VCaP (cell line): ENCODE measurements around the gene TMEM94.
A peak's percentile ranks its signal among the peaks of the same experiment; 100 is the strongest.

ENCODE experiments used
- H3K27ac ChIP-seq: fragments of 450-650 bp; 2 replicates; pipeline ENCODE4 v1.5.1; 2017
- TF ChIP-seq, protein P1 (sequence below): fragments of 450-650 bp; conservative IDR thresholded peaks from 2 replicates; pipeline ENCODE4 v1.5.1; 2017; ENCODE audit warnings: mild to moderate bottlenecking, moderate library complexity

The TMEM94 gene

DNA sequence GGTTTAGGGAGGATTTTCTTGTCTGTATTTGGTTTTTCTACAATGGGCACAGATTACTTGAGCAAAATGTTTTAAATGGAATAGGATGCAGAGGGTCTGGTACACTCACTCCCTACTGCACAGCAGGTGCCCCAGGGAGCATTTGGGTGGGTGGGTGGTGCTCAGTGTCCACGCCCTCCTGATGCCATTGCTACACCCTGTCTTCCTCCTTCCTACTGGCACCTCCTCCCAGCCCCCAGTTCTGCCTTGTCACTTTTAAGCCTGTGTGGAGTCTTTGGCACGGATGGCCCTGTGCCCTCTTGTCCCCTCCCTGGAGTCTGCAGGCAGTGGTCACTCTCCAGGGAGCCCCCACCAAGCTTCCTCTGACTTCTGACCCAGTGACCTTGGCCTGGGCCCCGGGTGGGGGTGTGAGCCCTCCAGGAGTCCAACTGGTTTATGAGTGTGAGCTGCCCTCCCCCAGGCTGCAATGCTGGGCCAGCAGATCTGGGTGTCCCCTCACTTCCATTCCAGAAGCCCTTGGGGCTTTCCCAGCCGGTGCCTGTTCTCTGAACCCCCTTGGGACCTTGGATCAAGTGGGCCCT, 84.6 kb downstream of the TMEM94 start:
- TF ChIP-seq, protein P1, sequence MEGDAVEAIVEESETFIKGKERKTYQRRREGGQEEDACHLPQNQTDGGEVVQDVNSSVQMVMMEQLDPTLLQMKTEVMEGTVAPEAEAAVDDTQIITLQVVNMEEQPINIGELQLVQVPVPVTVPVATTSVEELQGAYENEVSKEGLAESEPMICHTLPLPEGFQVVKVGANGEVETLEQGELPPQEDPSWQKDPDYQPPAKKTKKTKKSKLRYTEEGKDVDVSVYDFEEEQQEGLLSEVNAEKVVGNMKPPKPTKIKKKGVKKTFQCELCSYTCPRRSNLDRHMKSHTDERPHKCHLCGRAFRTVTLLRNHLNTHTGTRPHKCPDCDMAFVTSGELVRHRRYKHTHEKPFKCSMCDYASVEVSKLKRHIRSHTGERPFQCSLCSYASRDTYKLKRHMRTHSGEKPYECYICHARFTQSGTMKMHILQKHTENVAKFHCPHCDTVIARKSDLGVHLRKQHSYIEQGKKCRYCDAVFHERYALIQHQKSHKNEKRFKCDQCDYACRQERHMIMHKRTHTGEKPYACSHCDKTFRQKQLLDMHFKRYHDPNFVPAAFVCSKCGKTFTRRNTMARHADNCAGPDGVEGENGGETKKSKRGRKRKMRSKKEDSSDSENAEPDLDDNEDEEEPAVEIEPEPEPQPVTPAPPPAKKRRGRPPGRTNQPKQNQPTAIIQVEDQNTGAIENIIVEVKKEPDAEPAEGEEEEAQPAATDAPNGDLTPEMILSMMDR: no peak
- H3K27ac ChIP-seq: no peak overlapping the region

DNA sequence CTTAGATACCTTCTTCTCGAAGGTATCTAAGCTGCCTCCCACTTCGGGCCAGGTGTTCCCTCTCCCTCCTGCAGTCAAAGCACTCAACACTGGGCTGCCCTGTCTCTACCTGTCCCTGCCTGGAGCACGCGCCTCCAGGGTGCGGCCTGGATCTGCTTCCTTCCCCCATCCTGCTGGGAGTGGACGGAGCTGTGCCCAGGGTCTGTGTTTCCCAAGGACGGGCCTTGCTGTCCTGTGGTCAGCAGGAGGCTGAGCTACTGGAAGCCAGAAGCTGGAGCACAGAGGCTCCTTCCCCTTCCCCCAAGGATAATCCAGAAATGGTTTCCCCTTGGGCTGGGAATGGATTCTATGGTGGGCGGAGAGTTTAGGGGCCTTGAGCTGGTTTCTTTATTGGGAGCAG, 85.8 kb downstream of the TMEM94 start:
- H3K27ac ChIP-seq: no peak overlapping the region
- TF ChIP-seq, protein P1: no peak

- no peak overlapping the region for H3K27ac ChIP-seq
- TF ChIP-seq, protein P1: no peak
These were observed 86.4 kb downstream of the TMEM94 start for GRCh38 chr17:75542728-75543336.

DNA sequence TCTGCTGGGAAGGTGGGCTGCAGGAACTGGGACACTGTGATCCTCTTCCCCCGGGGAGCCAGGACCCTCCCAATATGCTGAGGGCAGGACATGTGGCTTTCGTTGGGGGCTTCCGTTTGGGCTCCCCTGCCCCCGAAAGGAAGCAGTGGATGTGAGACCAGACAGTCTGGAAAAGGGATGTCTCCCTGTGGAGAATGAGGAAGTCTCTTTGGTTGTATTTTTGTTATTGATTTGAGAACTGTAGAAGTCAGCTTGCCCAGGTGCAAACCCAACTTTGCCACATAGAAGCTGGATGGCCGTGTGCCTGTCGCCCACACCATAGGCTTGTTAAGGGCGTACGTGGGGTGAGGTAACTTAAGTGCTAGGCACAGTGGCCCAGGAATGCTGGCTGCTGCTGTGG, 87.8 kb downstream of the TMEM94 start:
- no peak overlapping the region for H3K27ac ChIP-seq
- TF ChIP-seq, protein P1: no peak

GRCh38 chr17:75546181-75546580, 89.7 kb downstream of the TMEM94 start:
- TF ChIP-seq, protein P1: no peak
- no peak overlapping the region for H3K27ac ChIP-seq

GRCh38 chr17:75547091-75547490, 90.7 kb downstream of the TMEM94 start:
- TF ChIP-seq, protein P1: no peak
- H3K27ac ChIP-seq: no peak overlapping the region

DNA sequence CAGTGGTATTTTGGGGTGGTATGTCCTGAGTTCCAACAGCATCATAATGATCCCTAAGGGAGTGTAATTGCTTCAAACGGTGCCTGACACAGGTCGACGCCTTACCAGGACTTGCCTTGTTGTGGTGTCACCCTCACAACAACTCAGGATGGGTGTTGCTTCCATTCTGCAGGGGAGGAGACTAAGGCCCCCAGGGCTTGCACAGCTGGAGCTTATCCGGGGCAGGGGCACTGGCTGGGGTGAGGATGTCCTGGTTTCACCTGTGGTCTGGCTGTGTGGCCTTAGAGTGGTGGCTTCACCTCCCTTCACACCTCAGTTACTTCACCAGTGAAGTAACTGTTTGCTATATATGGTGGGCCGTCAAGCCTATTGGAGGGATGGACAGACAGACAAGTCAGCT, 92.4 kb downstream of the TMEM94 start:
- H3K27ac ChIP-seq: peak overlapping the region; percentile 95

More for the DNA sequence above, 92.4 kb downstream of the TMEM94 start:
- TF ChIP-seq, protein P1: no peak
